H9 (cell line): ENCODE results near the gene RFTN2. TPM values are rescaled to one million over a fixed set of nuclear protein-coding genes. Genes with fewer than 3 reads are reported as not detected.

ENCODE experiments used
- DNase-seq: peaks from one replicate; pipeline ENCODE4 v3.0.0-alpha.2; 2017
- H2AFZ ChIP-seq: one replicate; pipeline ENCODE4 v1.6.1; 2013; ENCODE audit warnings: mild to moderate bottlenecking, low read length, control low read depth, moderate library complexity
- H2AK5ac ChIP-seq: 2 replicates; pipeline ENCODE4 v1.6.1; 2013; ENCODE audit warnings: low read length, control low read depth, mixed read lengths; ENCODE audit not compliant: insufficient read length
- H2BK120ac ChIP-seq: one replicate; pipeline ENCODE4 v1.6.1; 2013; ENCODE audit warnings: low read depth, mild to moderate bottlenecking, low read length, control low read depth, inconsistent platforms; ENCODE audit not compliant: poor library complexity, severe bottlenecking
- H2BK12ac ChIP-seq: 2 replicates; pipeline ENCODE4 v1.6.1; 2013; ENCODE audit warnings: low read length, control low read depth, mixed read lengths, low read depth; ENCODE audit not compliant: insufficient read length
- H2BK15ac ChIP-seq: 2 replicates; pipeline ENCODE4 v1.6.1; 2013; ENCODE audit warnings: low read depth, low read length, control low read depth
- H2BK20ac ChIP-seq: one replicate; pipeline ENCODE4 v1.6.1; 2013; ENCODE audit warnings: low read depth, mild to moderate bottlenecking, low read length, control low read depth, inconsistent platforms; ENCODE audit not compliant: poor library complexity, severe bottlenecking
- H2BK5ac ChIP-seq: 2 replicates; pipeline ENCODE4 v1.6.1; 2013; ENCODE audit warnings: low read length, control low read depth, mixed read lengths; ENCODE audit not compliant: insufficient read length
- H3K14ac ChIP-seq: 2 replicates; pipeline ENCODE4 v1.6.1; 2013; ENCODE audit warnings: low read length, control low read depth; ENCODE audit not compliant: insufficient read depth
- H3K18ac ChIP-seq: 2 replicates; pipeline ENCODE4 v1.6.1; 2013; ENCODE audit warnings: low read depth, mild to moderate bottlenecking, mixed read lengths, low read length, control low read depth; ENCODE audit not compliant: insufficient read length
- H3K23ac ChIP-seq: 2 replicates; pipeline ENCODE4 v1.6.1; 2013; ENCODE audit warnings: low read length, control low read depth, mixed read lengths, low read depth; ENCODE audit not compliant: insufficient read length
- H3K23me2 ChIP-seq: 2 replicates; pipeline ENCODE4 v1.6.1; 2013; ENCODE audit warnings: low read depth, mild to moderate bottlenecking, mixed read lengths, low read length, control low read depth; ENCODE audit not compliant: insufficient read length, poor library complexity, severe bottlenecking
- H3K27ac ChIP-seq: 2 replicates; pipeline ENCODE4 v1.5.1; 2013; ENCODE audit warnings: low read length, control low read depth, mixed read lengths, low read depth; ENCODE audit not compliant: insufficient read length
- H3K27me3 ChIP-seq: 2 replicates; pipeline ENCODE4 v1.6.1; 2013; ENCODE audit warnings: low read length, control low read depth, inconsistent platforms; ENCODE audit not compliant: insufficient read depth
- H3K4ac ChIP-seq: 2 replicates; pipeline ENCODE4 v1.6.1; 2013; ENCODE audit warnings: low read depth, mild to moderate bottlenecking, control low read depth, inconsistent platforms, low read length, moderate library complexity
- H3K4me1 ChIP-seq: 2 replicates; pipeline ENCODE4 v1.6.1; 2013; ENCODE audit warnings: low read length, control low read depth, inconsistent platforms; ENCODE audit not compliant: insufficient read depth
- H3K4me2 ChIP-seq: 2 replicates; pipeline ENCODE4 v1.6.1; 2013; ENCODE audit warnings: low read length, control low read depth, mixed read lengths; ENCODE audit not compliant: insufficient read length, insufficient read depth
- H3K56ac ChIP-seq: 2 replicates; pipeline ENCODE4 v1.6.1; 2013; ENCODE audit warnings: low read depth, mild to moderate bottlenecking, mixed read lengths, low read length, control low read depth; ENCODE audit not compliant: insufficient read length
- H3K79me1 ChIP-seq: 2 replicates; pipeline ENCODE4 v1.6.1; 2013; ENCODE audit warnings: low read depth, mild to moderate bottlenecking, moderate library complexity, low read length, control low read depth, inconsistent platforms; ENCODE audit not compliant: insufficient read depth, poor library complexity, severe bottlenecking
- H3K79me2 ChIP-seq: 2 replicates; pipeline ENCODE4 v1.6.1; 2013; ENCODE audit warnings: low read length, control low read depth, inconsistent platforms; ENCODE audit not compliant: insufficient read depth
- H3K9ac ChIP-seq: 2 replicates; pipeline ENCODE4 v1.6.1; 2013; ENCODE audit warnings: low read length, control low read depth, mixed read lengths; ENCODE audit not compliant: insufficient read length; ENCODE audit errors: extremely low read depth
- H3K9me3 ChIP-seq: one replicate; pipeline ENCODE4 v1.6.1; 2013; ENCODE audit warnings: low read depth, low read length, inconsistent platforms; ENCODE audit not compliant: control insufficient read depth
- H3T11ph ChIP-seq: one replicate; pipeline ENCODE4 v1.6.1; 2013; ENCODE audit warnings: mild to moderate bottlenecking, low read length, control low read depth, inconsistent platforms
- H4K20me1 ChIP-seq: one replicate; pipeline ENCODE4 v1.6.1; 2013; ENCODE audit not compliant: control insufficient read depth, insufficient read length, insufficient read depth
- H4K5ac ChIP-seq: 2 replicates; pipeline ENCODE4 v1.6.1; 2013; ENCODE audit warnings: low read depth, mild to moderate bottlenecking, mixed read lengths, low read length, control low read depth; ENCODE audit not compliant: insufficient read length
- H4K8ac ChIP-seq: replicated peaks from 2 replicates; pipeline ENCODE4 v1.6.1; 2013; ENCODE audit warnings: low read length, control low read depth, mixed read lengths, low read depth; ENCODE audit not compliant: insufficient read length
- H4K91ac ChIP-seq: 2 replicates; pipeline ENCODE4 v1.6.1; 2013; ENCODE audit warnings: low read depth, mild to moderate bottlenecking, moderate library complexity, mixed read lengths, low read length, control low read depth; ENCODE audit not compliant: insufficient read length
- H3K27ac Mint-ChIP-seq, 3 experiments: 2 replicates in 2 of 3; 3 replicates in 1 of 3; pipeline ENCODE4 v1.8.0; 2020 to 2021; ENCODE audit warnings: mixed read lengths in 3 of 3, mild to moderate bottlenecking in 1 of 3, moderate library complexity in 1 of 3
- H3K27me3 Mint-ChIP-seq: 2 replicates; pipeline ENCODE4 v1.8.0; 2021; ENCODE audit warnings: low read depth, mild to moderate bottlenecking, moderate library complexity, mixed read lengths
- H3K36me3 Mint-ChIP-seq, 3 experiments: 2 replicates in 2 of 3; 3 replicates in 1 of 3; pipeline ENCODE4 v1.8.0; 2020 to 2021; ENCODE audit warnings: low read depth in 3 of 3, mixed read lengths in 3 of 3; ENCODE audit not compliant: insufficient read depth in 1 of 3
- H3K4me1 Mint-ChIP-seq, 2 experiments: 2 replicates each; pipeline ENCODE4 v1.8.0; 2020; ENCODE audit warnings: mixed read lengths in 2 of 2
- H3K4me3 Mint-ChIP-seq, 2 experiments: 2 replicates in 1 of 2; 3 replicates in 1 of 2; pipeline ENCODE4 v1.8.0; 2020 to 2021; ENCODE audit warnings: mild to moderate bottlenecking in 2 of 2, mixed read lengths in 2 of 2, moderate library complexity in 1 of 2
- H3K9me3 Mint-ChIP-seq, 2 experiments: 2 replicates in 1 of 2; 3 replicates in 1 of 2; pipeline ENCODE4 v1.8.0; 2020; ENCODE audit warnings: mild to moderate bottlenecking in 2 of 2, mixed read lengths in 2 of 2, moderate library complexity in 1 of 2
- WGBS: extraction: QIAGEN DNeasy Blood & Tissue Kit; methylation state at CpG from one replicate; pipeline ENCODE4 v1.1.7; 2013; ENCODE audit warnings: missing lambda C conversion rate, low lambda C conversion rate, mixed read lengths; ENCODE audit not compliant: insufficient read length; ENCODE audit errors: extremely low coverage; 5-methylcytosine and 5-hydroxymethylcytosine counted together
- total RNA-seq: library from RNA; stranded (reverse); gene quantifications from 2 replicates; pipeline ENCODE4 v1.2.1, GENCODE V29; 2021
- TF ChIP-seq, protein P1 (sequence below): fragments of 200-600 bp; sonication (generic); conservative IDR thresholded peaks from 3 replicates; pipeline ENCODE4 v1.8.0; 2021; ENCODE audit warnings: antibody characterized with exemption, mild to moderate bottlenecking

The RFTN2 gene
- total RNA-seq, 1 experiment from 2014 or later, result 0.28 TPM

DNA sequence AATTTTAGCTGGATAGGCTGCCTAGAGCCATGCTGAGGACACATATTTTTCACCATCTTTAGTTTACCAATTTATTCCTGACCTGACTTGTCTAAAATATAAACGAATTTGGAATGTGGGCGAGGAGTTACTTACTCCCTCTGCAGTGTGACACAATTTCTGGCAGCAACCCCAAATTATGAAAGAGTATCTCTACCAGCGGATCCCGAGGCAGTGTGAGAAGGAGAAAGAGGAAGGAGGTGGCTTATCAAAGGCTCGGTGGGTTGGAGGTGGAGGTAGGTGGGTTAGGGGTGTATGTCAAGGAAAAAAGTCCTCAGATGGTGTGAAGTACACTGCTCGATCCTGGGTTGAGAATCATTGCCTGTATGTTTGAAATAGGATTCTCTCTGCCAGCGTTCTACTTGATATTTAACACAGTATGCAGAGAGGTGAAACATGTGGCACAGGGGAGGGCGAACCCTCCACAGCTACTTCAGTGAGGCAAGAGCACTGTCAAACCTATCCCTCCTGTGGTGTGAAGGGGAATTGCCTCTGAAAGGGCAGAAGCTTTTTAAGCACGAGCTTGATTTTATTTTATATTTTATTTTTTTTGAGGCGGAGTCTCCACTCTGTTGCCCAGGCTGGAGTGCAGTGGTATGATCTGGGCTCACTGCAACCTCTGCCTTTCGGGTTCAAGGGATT, 76.0 kb downstream of the RFTN2 start:
- Histone ChIP-seq H3K56ac (no peak overlapping the region), H4K20me1 (no peaks in the 10 kb centered on the region), H3K27ac (no peak overlapping the region), H3K4me2 (no peak overlapping the region), H2BK12ac (no peak overlapping the region), H4K5ac (no peak overlapping the region), H3K14ac (no peak overlapping the region), H3K4me1 (peaks cover 4% of the 10 kb centered on the region; the same call in 1 of the 2 replicates), H3K9me3 (peaks cover 5% of the 10 kb centered on the region), H2BK5ac (no peak overlapping the region), H3K79me1 (no peaks in the 10 kb centered on the region), H2BK120ac (no peak overlapping the region), H3K23ac (no peak overlapping the region), H3K4ac (no peak overlapping the region), H4K91ac (no peak overlapping the region), H2BK20ac (no peak overlapping the region), H3K27me3 (no peaks in the 10 kb centered on the region), H3K18ac (no peak overlapping the region), H4K8ac (no peak overlapping the region), H2AFZ (peak overlapping the region; percentile 60), H3K79me2 (no peaks in the 10 kb centered on the region), H3K23me2 (no peaks in the 10 kb centered on the region), H3K9ac (no peak overlapping the region), H3T11ph (no peak overlapping the region), H2AK5ac (no peak overlapping the region), H2BK15ac (no peak overlapping the region)
- TF ChIP-seq, protein P1, sequence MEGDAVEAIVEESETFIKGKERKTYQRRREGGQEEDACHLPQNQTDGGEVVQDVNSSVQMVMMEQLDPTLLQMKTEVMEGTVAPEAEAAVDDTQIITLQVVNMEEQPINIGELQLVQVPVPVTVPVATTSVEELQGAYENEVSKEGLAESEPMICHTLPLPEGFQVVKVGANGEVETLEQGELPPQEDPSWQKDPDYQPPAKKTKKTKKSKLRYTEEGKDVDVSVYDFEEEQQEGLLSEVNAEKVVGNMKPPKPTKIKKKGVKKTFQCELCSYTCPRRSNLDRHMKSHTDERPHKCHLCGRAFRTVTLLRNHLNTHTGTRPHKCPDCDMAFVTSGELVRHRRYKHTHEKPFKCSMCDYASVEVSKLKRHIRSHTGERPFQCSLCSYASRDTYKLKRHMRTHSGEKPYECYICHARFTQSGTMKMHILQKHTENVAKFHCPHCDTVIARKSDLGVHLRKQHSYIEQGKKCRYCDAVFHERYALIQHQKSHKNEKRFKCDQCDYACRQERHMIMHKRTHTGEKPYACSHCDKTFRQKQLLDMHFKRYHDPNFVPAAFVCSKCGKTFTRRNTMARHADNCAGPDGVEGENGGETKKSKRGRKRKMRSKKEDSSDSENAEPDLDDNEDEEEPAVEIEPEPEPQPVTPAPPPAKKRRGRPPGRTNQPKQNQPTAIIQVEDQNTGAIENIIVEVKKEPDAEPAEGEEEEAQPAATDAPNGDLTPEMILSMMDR, result peak; percentile 68
- no peak overlapping the region for H3K4me3 Mint-ChIP-seq
- H3K27ac Mint-ChIP-seq, result no peak overlapping the region
- H3K9me3 Mint-ChIP-seq, result peaks cover 5 to 11% of the 10 kb centered on the region in 2 experiments; a peak in 3 of 5 replicates
- no peaks in the 10 kb centered on the region for H3K27me3 Mint-ChIP-seq
- no CpG with 5 or more reads among the region's 11 CpGs for WGBS
- DNase-seq, result peak; percentile 63
- H3K4me1 Mint-ChIP-seq, result peaks cover 20 to 40% of the 10 kb centered on the region in 2 experiments
- H3K36me3 Mint-ChIP-seq, result peaks cover 0 to 16% (median 2%) of the 10 kb centered on the region in 3 experiments; a peak in 4 of 7 replicates
